H1 (cell line): ENCODE measurements around the gene THOC7. TPM values are rescaled to one million over a fixed set of nuclear protein-coding genes. Genes with fewer than 3 reads are reported as not detected.

Experiments
- CTCF ChIA-PET: fragments of 300-600 bp; sonication (Branson Sonifier 250); formaldehyde crosslinking; loops from one replicate; lab custom pipeline; 2021; ENCODE audit not compliant: partially characterized antibody; lab: Charles Lee
- POLR2A ChIA-PET: fragments of 300-600 bp; sonication (Branson Sonifier 250); formaldehyde crosslinking; loops from one replicate; lab custom pipeline; 2021; ENCODE audit warnings: inconsistent platforms; ENCODE audit not compliant: partially characterized antibody; lab: Charles Lee
- DNase-seq, 2 experiments: peaks; one replicate each; pipeline versions ENCODE4 v3.0.0 to v3.0.0-alpha.2; 2010 to 2022; ENCODE audit warnings: low spot score in 2 of 2, low read depth in 1 of 2, mixed read lengths in 1 of 2
- FAIRE-seq: peaks from 2 replicates; lab custom pipeline; 2011; peaks lifted over from hg19 to GRCh38; lab: Jason Lieb, UNC
- H2AFZ ChIP-seq: 2 replicates; pipeline ENCODE4 v1.8.1; 2012; ENCODE audit warnings: low read length, inconsistent platforms
- H2AK5ac ChIP-seq: 2 replicates; pipeline ENCODE4 v1.6.1; 2013; ENCODE audit warnings: low read depth, low read length
- H2BK120ac ChIP-seq: replicated peaks from 2 replicates; pipeline ENCODE3; 2013; ENCODE audit warnings: low read depth, low read length, inconsistent platforms
- H2BK12ac ChIP-seq: 2 replicates; pipeline ENCODE4 v1.6.1; 2013; ENCODE audit warnings: low read depth, low read length
- H2BK15ac ChIP-seq: 2 replicates; pipeline ENCODE4 v1.6.1; 2013; ENCODE audit warnings: low read length
- H2BK20ac ChIP-seq: 2 replicates; pipeline ENCODE4 v1.6.1; 2013; ENCODE audit warnings: low read length
- H2BK5ac ChIP-seq: 2 replicates; pipeline ENCODE4 v1.6.1; 2013; ENCODE audit warnings: low read depth, low read length
- H3K14ac ChIP-seq: 2 replicates; pipeline ENCODE4 v1.6.1; 2013; ENCODE audit warnings: inconsistent platforms; ENCODE audit not compliant: insufficient read length
- H3K18ac ChIP-seq: 2 replicates; pipeline ENCODE4 v1.6.1; 2013; ENCODE audit warnings: low read length; ENCODE audit errors: extremely low read depth
- H3K23ac ChIP-seq: 2 replicates; pipeline ENCODE4 v1.6.1; 2013; ENCODE audit warnings: inconsistent platforms; ENCODE audit not compliant: insufficient read length
- H3K23me2 ChIP-seq: 2 replicates; pipeline ENCODE4 v1.6.1; 2013; ENCODE audit warnings: low read depth, low read length
- H3K27ac ChIP-seq: 2 replicates; pipeline ENCODE4 v1.6.1; 2011; ENCODE audit warnings: low read depth, low read length, inconsistent platforms
- H3K27me3 ChIP-seq, 4 experiments: replicated peaks in 1 of 4; 1 replicate in 1 of 4; 2 replicates in 3 of 4; pipeline versions ENCODE4 v1.6.1 to v1.8.1; 2011 to 2013; ENCODE audit warnings: low read length in 3 of 4, mild to moderate bottlenecking in 3 of 4, inconsistent platforms in 2 of 4, mixed read lengths in 2 of 4, moderate library complexity in 1 of 4; ENCODE audit not compliant: control insufficient read depth in 3 of 4, insufficient read depth in 3 of 4; ENCODE audit errors: extremely low read depth in 1 of 4
- H3K36me3 ChIP-seq, 4 experiments: 2 replicates each; pipeline versions ENCODE4 v1.6.1 to v1.8.1; 2011 to 2013; ENCODE audit warnings: mild to moderate bottlenecking in 4 of 4, low read length in 3 of 4, moderate library complexity in 2 of 4, control low read depth in 1 of 4, inconsistent platforms in 1 of 4; ENCODE audit not compliant: insufficient read depth in 4 of 4, control insufficient read depth in 2 of 4
- H3K4ac ChIP-seq: replicated peaks from 2 replicates; pipeline ENCODE3; 2013; ENCODE audit warnings: low read length, low read depth, mixed read lengths, inconsistent platforms; ENCODE audit not compliant: insufficient read length
- H3K4me1 ChIP-seq, 4 experiments: replicated peaks in 1 of 4; 1 replicate in 1 of 4; 2 replicates in 3 of 4; pipeline versions ENCODE4 v1.6.1 to v1.8.1; 2011 to 2013; ENCODE audit warnings: low read length in 3 of 4, inconsistent platforms in 2 of 4, mixed read lengths in 1 of 4; ENCODE audit not compliant: insufficient read depth in 4 of 4, control insufficient read depth in 3 of 4
- H3K4me2 ChIP-seq, 2 experiments: 2 replicates each; pipeline versions ENCODE4 v1.6.1 to v1.8.1; 2011 to 2013; ENCODE audit warnings: low read depth in 2 of 2, low read length in 2 of 2, control low read depth in 1 of 2, inconsistent platforms in 1 of 2, mild to moderate bottlenecking in 1 of 2; ENCODE audit not compliant: insufficient read depth in 1 of 2
- H3K4me3 ChIP-seq, 4 experiments: fragments of 200-600, 300-600 bp in 1 of 4; sonication (generic), shearing (Covaris generic), sonication (Bioruptor Twin) in 1 of 4; 2 replicates each; pipeline versions ENCODE4 v1.5.1 to v1.8.1; 2011 to 2016; ENCODE audit warnings: low read length in 4 of 4, low read depth in 3 of 4, control low read depth in 2 of 4, inconsistent platforms in 2 of 4, mild to moderate bottlenecking in 2 of 4, mixed read lengths in 1 of 4, moderate library complexity in 1 of 4; ENCODE audit not compliant: insufficient read depth in 2 of 4; ENCODE audit errors: extremely low read depth in 1 of 4
- H3K56ac ChIP-seq: replicated peaks from 2 replicates; pipeline ENCODE3; 2013; ENCODE audit warnings: low read depth, mild to moderate bottlenecking, mixed read lengths, low read length, inconsistent platforms; ENCODE audit not compliant: insufficient read length
- H3K79me1 ChIP-seq: 2 replicates; pipeline ENCODE4 v1.6.1; 2013; ENCODE audit warnings: low read depth, low read length, control low read depth
- H3K79me2 ChIP-seq, 2 experiments: 2 replicates each; pipeline versions ENCODE4 v1.6.1 to v1.8.1; 2012 to 2013; ENCODE audit warnings: low read length in 2 of 2, mild to moderate bottlenecking in 2 of 2, inconsistent platforms in 1 of 2; ENCODE audit not compliant: insufficient read depth in 2 of 2, control insufficient read depth in 1 of 2
- H3K9ac ChIP-seq, 4 experiments: replicated peaks in 1 of 4; 1 replicate in 1 of 4; 2 replicates in 3 of 4; pipeline versions ENCODE4 v1.6.1 to v1.8.1; 2011 to 2013; ENCODE audit warnings: low read depth in 3 of 4, low read length in 3 of 4, control low read depth in 2 of 4, mild to moderate bottlenecking in 2 of 4, moderate library complexity in 2 of 4, inconsistent platforms in 1 of 4; ENCODE audit errors: extremely low read depth in 1 of 4
- H3K9me3 ChIP-seq, 2 experiments: 2 replicates each; pipeline versions ENCODE4 v1.6.1 to v1.8.1; 2012 to 2013; ENCODE audit warnings: mild to moderate bottlenecking in 2 of 2, moderate library complexity in 2 of 2, control low read depth in 1 of 2, inconsistent platforms in 1 of 2, low read depth in 1 of 2, low read length in 1 of 2, mixed read lengths in 1 of 2; ENCODE audit not compliant: insufficient read depth in 2 of 2
- H4K20me1 ChIP-seq, 2 experiments: replicated peaks in 1 of 2; 2 replicates each; pipeline versions ENCODE3 to v1.8.1; 2011 to 2013; ENCODE audit warnings: inconsistent platforms in 2 of 2, low read length in 2 of 2, mild to moderate bottlenecking in 1 of 2; ENCODE audit not compliant: insufficient read depth in 2 of 2, control insufficient read depth in 1 of 2
- H4K5ac ChIP-seq: 2 replicates; pipeline ENCODE4 v1.6.1; 2013; ENCODE audit warnings: low read length, low read depth, mixed read lengths, inconsistent platforms; ENCODE audit not compliant: insufficient read length
- H4K8ac ChIP-seq: 2 replicates; pipeline ENCODE4 v1.8.0; 2013; ENCODE audit warnings: mild to moderate bottlenecking, moderate library complexity, low read length, inconsistent platforms; ENCODE audit not compliant: insufficient read depth; ENCODE audit errors: extremely low read depth
- H4K91ac ChIP-seq: replicated peaks from 2 replicates; pipeline ENCODE3; 2013; ENCODE audit warnings: low read length, mixed read lengths, inconsistent platforms; ENCODE audit not compliant: insufficient read length
- BACH1 ChIP-seq: IDR thresholded peaks from 2 replicates; pipeline ENCODE4 v1.6.1; 2012; ENCODE audit warnings: low read length, improper control_type of control experiment
- CBX8 ChIP-seq: fragments of 300-800, 300-1000 bp; sonication (generic); IDR thresholded peaks from 2 replicates; pipeline ENCODE4 v1.7.1; 2016; ENCODE audit warnings: low read depth, low read length, borderline replicate concordance
- CTBP2 ChIP-seq: IDR thresholded peaks from 2 replicates; pipeline ENCODE4 v1.7.0; 2011; ENCODE audit warnings: borderline replicate concordance, mild to moderate bottlenecking, moderate library complexity, mixed read lengths, low read length; ENCODE audit not compliant: insufficient read depth, insufficient read length
- HDAC2 ChIP-seq, 2 experiments: fragments of 300-600 bp in 1 of 2; sonication (generic) in 1 of 2; IDR thresholded peaks; 2 replicates each; pipeline ENCODE4 v1.6.1; 2011 to 2012; ENCODE audit warnings: low read depth in 2 of 2, low read length in 2 of 2, mild to moderate bottlenecking in 2 of 2, moderate library complexity in 2 of 2, borderline replicate concordance in 1 of 2, inconsistent platforms in 1 of 2
- JUN ChIP-seq: IDR thresholded peaks from 2 replicates; pipeline ENCODE4 v1.6.1; 2011; ENCODE audit warnings: low read depth, mild to moderate bottlenecking, improper control_type of control experiment, low read length
- KDM5A ChIP-seq: fragments of 200-600 bp; IDR thresholded peaks from 2 replicates; pipeline ENCODE4 v1.7.1; 2012; ENCODE audit warnings: mild to moderate bottlenecking, low read length, inconsistent platforms, mixed read lengths
- NRF1 ChIP-seq: IDR thresholded peaks from 2 replicates; pipeline ENCODE4 v1.6.1; 2011; ENCODE audit warnings: mild to moderate bottlenecking, low read depth, low read length, improper control_type of control experiment
- POLR2AphosphoS5 ChIP-seq: IDR thresholded peaks from 2 replicates; pipeline ENCODE4 v1.6.1; 2011; ENCODE audit warnings: low read depth, low read length
- RBBP5 ChIP-seq: IDR thresholded peaks from 2 replicates; pipeline ENCODE4 v1.7.1; 2012; ENCODE audit warnings: low read depth, mild to moderate bottlenecking, inconsistent platforms, low read length, moderate library complexity, borderline replicate concordance
- RXRA ChIP-seq: IDR thresholded peaks from 2 replicates; pipeline ENCODE4 v1.6.1; 2011; ENCODE audit warnings: low read depth, mild to moderate bottlenecking, low read length, moderate library complexity; ENCODE audit not compliant: insufficient read depth
- SUZ12 ChIP-seq: fragments of 200-600 bp; sonication (generic); IDR thresholded peaks from 2 replicates; pipeline ENCODE4 v1.6.1; 2012; ENCODE audit warnings: mild to moderate bottlenecking, inconsistent platforms, low read length, moderate library complexity, mixed read lengths
- TBP ChIP-seq: IDR thresholded peaks from 2 replicates; pipeline ENCODE4 v1.6.1; 2011; ENCODE audit warnings: low read depth, low read length, improper control_type of control experiment
- WGBS, 2 experiments: shearing (Covaris generic) in 1 of 2; methylation state at CpG; one replicate each; pipeline versions ENCODE4 v1.1.6 to v1.1.7; 2013 to 2015; ENCODE audit warnings: low lambda C conversion rate in 2 of 2, mixed read lengths in 2 of 2, inconsistent platforms in 1 of 2, low coverage in 1 of 2, missing lambda C conversion rate in 1 of 2; ENCODE audit not compliant: insufficient replicate concordance in 2 of 2, insufficient coverage in 1 of 2, insufficient read length in 1 of 2; ENCODE audit errors: extremely low coverage in 1 of 2, missing lambda C conversion rate in 1 of 2; 5-methylcytosine and 5-hydroxymethylcytosine counted together
- polyA plus RNA-seq, 7 experiments: library from polyadenylated mRNA; depleted of rRNA in 3 of 7; stranded (reverse) in 5 of 7; unstranded in 2 of 7; fragments of >200 nt in 5 of 7; fragments of 200-250 nt in 2 of 7; gene quantifications; 1 replicate in 5 of 7; 2 replicates in 1 of 7; 4 replicates in 1 of 7; pipeline versions ENCODE4 v1.2.1 to v1.2.3, GENCODE V29; 2011 to 2013; ENCODE audit warnings: missing spikeins in 2 of 7, mixed read lengths in 2 of 7
- total RNA-seq: library from RNA; stranded (reverse); fragmentation: NEBNext Ultra II Directional; extraction: Animal tissue kit (Norgen Biotek cat#: 25700); gene quantifications from 2 replicates; pipeline ENCODE4 v1.2.1, GENCODE V29; 2021

The THOC7 gene
- total and polyA plus RNA-seq, 2 of the 8 experiments (the other 6 are each of a cell fraction or from before 2014, with no cell fraction given): 18.7 to 74.0 TPM

GRCh38 chr3:63861306-63861705 is 2.3 kb downstream of the THOC7 start:
- Histone ChIP-seq H2BK5ac (no peak overlapping the region), H3K79me2 (peaks cover 0 to 68% of the 10 kb centered on the region in 2 experiments; a peak in 2 of 4 replicates), H4K8ac (no peak overlapping the region), H2BK15ac (no peak overlapping the region), H3K79me1 (peaks cover 3% of the 10 kb centered on the region; the same call in 1 of the 2 replicates), H3K14ac (no peak overlapping the region), H3K4me2 (peak overlapping the region; percentile 12 to 52; a peak in 2 of 4 replicates), H3K4me1 (peaks cover 5 to 24% (median 13%) of the 10 kb centered on the region in 4 experiments), H2BK20ac (no peak overlapping the region), H4K91ac (no peak overlapping the region), H3K27ac (no peak overlapping the region), H3K23me2 (peaks cover 6% of the 10 kb centered on the region), H3K9ac (no peak overlapping the region), H2AFZ (no peak overlapping the region), H4K20me1 (no peaks in the 10 kb centered on the region), H3K4me3 (no peak overlapping the region), H3K4ac (no peak overlapping the region), H3K18ac (no peak overlapping the region), H2BK120ac (no peak overlapping the region), H3K36me3 (no peaks in the 10 kb centered on the region), H2BK12ac (no peak overlapping the region), H3K9me3 (no peaks in the 10 kb centered on the region), H2AK5ac (no peak overlapping the region), H4K5ac (no peak overlapping the region), H3K23ac (no peak overlapping the region), H3K27me3 (no peaks in the 10 kb centered on the region), H3K56ac (no peak overlapping the region)
- 41% methylated on average over 5 of the region's 5 CpGs; no CpG with 5 or more reads in 1 of the 2 experiments for WGBS, 2 experiments
- CTCF ChIA-PET: no interaction called here
- POLR2A ChIA-PET: interaction anchor here (0.9 to 1.6 kb wide), 4 partner anchors 9 to 50 kb away, joined by 4 to 6 read pairs (median 4); partner anchors contain the start of gene SCAANT1
- TF ChIP-seq POLR2AphosphoS5: no peak
- no peak for TF ChIP-seq KDM5A
- no peak for TF ChIP-seq SUZ12
- TF ChIP-seq RBBP5: no peak
- TF ChIP-seq RXRA: no peak
- TF ChIP-seq NRF1: no peak
- no peak for TF ChIP-seq BACH1
- no peak for TF ChIP-seq TBP
- TF ChIP-seq CBX8: no peak
- no peak for TF ChIP-seq JUN
- TF ChIP-seq HDAC2 (IDR thresholded peaks at IDR 0.05; ENCODE audit: borderline replicate concordance in 1 of 2, low read depth in 2 of 2, low read length in 2 of 2): no peak
- TF ChIP-seq CTBP2: no peak
- no peak for FAIRE-seq
- no peak for DNase-seq
